GM23338 (cell line): ENCODE results near the gene COA1. TPM values are rescaled to one million over a fixed set of nuclear protein-coding genes. Genes with fewer than 3 reads are reported as not detected.

Experiments used
- ATAC-seq: fragments of 200-7000 bp; cut with Tn5 transposase; 3 replicates; pipeline ENCODE4 v1.9.1; 2020
- DNase-seq: peaks from one replicate; pipeline ENCODE4 v3.0.0-alpha.2; 2015; ENCODE audit warnings: low spot score
- H2AFZ ChIP-seq: fragments of 200-600 bp; sonication (generic); 2 replicates; pipeline ENCODE4 v1.8.0; 2016; ENCODE audit warnings: antibody characterized with exemption, mild to moderate bottlenecking, moderate library complexity
- H3F3A ChIP-seq: fragments of 200-600 bp; sonication (generic); replicated peaks from 2 replicates; pipeline ENCODE4 v1.8.0; 2017; ENCODE audit warnings: antibody characterized with exemption, mixed run types, low read depth
- H3K27ac ChIP-seq: fragments of 200-600 bp; sonication (generic); 2 replicates; pipeline ENCODE4 v1.6.1; 2016; ENCODE audit warnings: low read depth
- H3K27me3 ChIP-seq: fragments of 200-600 bp; sonication (generic); 2 replicates; pipeline ENCODE4 v1.8.0; 2016; ENCODE audit warnings: mild to moderate bottlenecking, mixed run types, moderate library complexity; ENCODE audit not compliant: insufficient read depth
- H3K36me3 ChIP-seq: fragments of 200-600 bp; sonication (generic); 2 replicates; pipeline ENCODE4 v1.8.0; 2016; ENCODE audit warnings: mild to moderate bottlenecking; ENCODE audit not compliant: insufficient read depth
- H3K4me1 ChIP-seq: fragments of 200-600 bp; sonication (generic); 2 replicates; pipeline ENCODE4 v1.8.0; 2016; ENCODE audit warnings: mild to moderate bottlenecking, moderate library complexity; ENCODE audit not compliant: insufficient read depth
- H3K4me2 ChIP-seq: fragments of 200-600 bp; sonication (generic); 2 replicates; pipeline ENCODE4 v1.7.1; 2017; ENCODE audit warnings: mixed run types
- H3K4me3 ChIP-seq: fragments of 200-600 bp; sonication (generic); 2 replicates; pipeline ENCODE4 v1.6.1; 2016; ENCODE audit warnings: mixed run types
- H3K79me2 ChIP-seq: fragments of 200-600 bp; sonication (generic); replicated peaks from 2 replicates; pipeline ENCODE4 v1.8.0; 2017; ENCODE audit warnings: mild to moderate bottlenecking; ENCODE audit not compliant: insufficient read depth
- H3K9me2 ChIP-seq: fragments of 200-600 bp; sonication (generic); 2 replicates; pipeline ENCODE4 v1.8.0; 2017; ENCODE audit not compliant: insufficient read depth
- H4K20me1 ChIP-seq: fragments of 200-600 bp; sonication (generic); replicated peaks from 2 replicates; pipeline ENCODE4 v1.8.0; 2017; ENCODE audit warnings: mild to moderate bottlenecking; ENCODE audit not compliant: insufficient read depth
- H3K27ac Mint-ChIP-seq: 2 replicates; pipeline ENCODE4 v1.8.0; 2020; ENCODE audit warnings: inconsistent platforms, mild to moderate bottlenecking, moderate library complexity, mixed read lengths
- H3K27me3 Mint-ChIP-seq: 3 replicates; pipeline ENCODE4 v1.8.0; 2022; ENCODE audit warnings: low read depth, mild to moderate bottlenecking, moderate library complexity, mixed read lengths, inconsistent platforms; ENCODE audit not compliant: insufficient read depth, poor library complexity
- H3K36me3 Mint-ChIP-seq: 3 replicates; pipeline ENCODE4 v1.8.0; 2021; ENCODE audit warnings: low read depth, mild to moderate bottlenecking, inconsistent platforms, moderate library complexity, mixed read lengths
- H3K4me1 Mint-ChIP-seq: 3 replicates; pipeline ENCODE4 v1.8.0; 2020; ENCODE audit warnings: mild to moderate bottlenecking, inconsistent platforms, mixed read lengths
- H3K4me3 Mint-ChIP-seq: 3 replicates; pipeline ENCODE4 v1.8.0; 2021; ENCODE audit warnings: moderate library complexity, mild to moderate bottlenecking, inconsistent platforms, mixed read lengths
- H3K9me3 Mint-ChIP-seq: 3 replicates; pipeline ENCODE4 v1.8.0; 2020; ENCODE audit warnings: moderate library complexity, mild to moderate bottlenecking, inconsistent platforms, mixed read lengths
- CREB1 ChIP-seq: fragments of 250-450 bp; sonication (Bioruptor Pico); IDR thresholded peaks from 2 replicates; pipeline ENCODE4 v1.5.0; 2020; ENCODE audit warnings: low read depth, mild to moderate bottlenecking, moderate library complexity
- EZH2 ChIP-seq: fragments of 200-600 bp; sonication (generic); IDR thresholded peaks from one replicate; pipeline ENCODE4 v1.8.0; 2017; ENCODE audit warnings: antibody characterized with exemption, mild to moderate bottlenecking, low read depth; ENCODE audit not compliant: unreplicated experiment
- JUNB ChIP-seq: IDR thresholded peaks from one replicate; pipeline ENCODE4 v1.6.1; 2016; ENCODE audit warnings: antibody characterized with exemption; ENCODE audit not compliant: unreplicated experiment
- POLR2AphosphoS5 ChIP-seq: IDR thresholded peaks from 2 replicates; pipeline ENCODE4 v1.6.1; 2016; ENCODE audit warnings: antibody characterized with exemption, low read depth
- STAT1 ChIP-seq: IDR thresholded peaks from one replicate; pipeline ENCODE4 v1.6.1; 2016; ENCODE audit warnings: antibody characterized with exemption; ENCODE audit not compliant: unreplicated experiment
- ZNF114 ChIP-seq: fragments of 250-450 bp; sonication (Bioruptor Pico); IDR thresholded peaks from 2 replicates; pipeline ENCODE4 v1.5.0; 2020; ENCODE audit warnings: mild to moderate bottlenecking, moderate library complexity
- polyA plus RNA-seq: library from polyadenylated mRNA; unstranded; fragments of >200 nt; fragmentation: Nextera tagmentation; extraction: Ambion mirVana; gene quantifications from 2 replicates; pipeline ENCODE4 v1.2.1, GENCODE V29; 2016
- total RNA-seq: library from RNA; depleted of rRNA; stranded (reverse); fragments of >200 nt; shearing (Covaris generic); gene quantifications from 2 replicates; pipeline ENCODE4 v1.2.3, GENCODE V29; 2014
- TF ChIP-seq, protein P1 (sequence below), 2 experiments: fragments of 200-600 bp in 1 of 2; sonication (generic) in 1 of 2; conservative IDR thresholded peaks; 2 replicates each; pipeline versions ENCODE4 v1.5.1 to v1.6.1; 2016 to 2017; ENCODE audit warnings: antibody characterized with exemption in 2 of 2, low read depth in 2 of 2, mild to moderate bottlenecking in 2 of 2, moderate library complexity in 1 of 2
- TF ChIP-seq, protein P2 (sequence below): IDR thresholded peaks from 2 replicates; pipeline ENCODE4 v1.6.1; 2016; ENCODE audit warnings: antibody characterized with exemption
- TF ChIP-seq, protein P3 (sequence below): fragments of 250-450 bp; sonication (Bioruptor Pico); IDR thresholded peaks from 2 replicates; pipeline ENCODE4 v1.5.0; 2020; ENCODE audit warnings: mild to moderate bottlenecking, moderate library complexity

The COA1 gene
- total and polyA plus RNA-seq, 2 experiments from 2014 or later = 156 to 158 TPM

DNA sequence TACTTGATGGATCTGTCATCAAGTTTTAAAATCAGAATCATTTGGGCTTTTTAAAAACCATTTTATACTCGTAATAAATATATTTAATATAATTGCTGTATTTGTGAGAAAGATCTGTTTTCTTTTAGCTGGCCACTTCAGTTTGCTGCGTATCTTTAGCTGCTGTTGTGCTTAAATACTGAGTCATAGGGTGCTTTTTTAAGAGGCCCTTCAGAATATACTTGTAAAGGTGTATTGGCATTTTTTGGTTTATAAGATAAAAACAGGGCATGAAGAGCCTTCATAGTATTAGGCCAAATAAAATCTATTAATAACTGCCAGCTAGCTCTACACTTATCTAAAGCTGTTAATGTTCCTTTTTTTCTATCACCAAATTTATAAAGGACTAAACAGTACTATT lies 102.6 kb downstream of the COA1 start:
- H3K27ac Mint-ChIP-seq = no peak overlapping the region
- Histone ChIP-seq H3K4me2 (no peak overlapping the region), H2AFZ (no peak overlapping the region), H3K4me1 (peaks cover 14% of the 10 kb centered on the region), H3K79me2 (no peaks in the 10 kb centered on the region), H3K36me3 (no peaks in the 10 kb centered on the region; the same call in 1 of the 2 replicates), H3K27ac (no peak overlapping the region), H3K4me3 (no peak overlapping the region), H3F3A (no peaks in the 10 kb centered on the region), H4K20me1 (no peaks in the 10 kb centered on the region), H3K9me2 (no peaks in the 10 kb centered on the region), H3K27me3 (no peaks in the 10 kb centered on the region)
- peaks cover 21% of the 10 kb centered on the region for H3K36me3 Mint-ChIP-seq
- ATAC-seq (no peak), DNase-seq (no peak)
- peaks cover 5% of the 10 kb centered on the region for H3K27me3 Mint-ChIP-seq
- H3K9me3 Mint-ChIP-seq = no peaks in the 10 kb centered on the region
- H3K4me3 Mint-ChIP-seq = no peak overlapping the region
- peaks cover 12% of the 10 kb centered on the region; the same call in 2 of the 3 replicates for H3K4me1 Mint-ChIP-seq
- no peak for TF ChIP-seq STAT1
- no peak for TF ChIP-seq JUNB
- no peak for TF ChIP-seq CREB1 (CRISPR knock-in tag)
- no peak for TF ChIP-seq EZH2
- TF ChIP-seq, protein P1, sequence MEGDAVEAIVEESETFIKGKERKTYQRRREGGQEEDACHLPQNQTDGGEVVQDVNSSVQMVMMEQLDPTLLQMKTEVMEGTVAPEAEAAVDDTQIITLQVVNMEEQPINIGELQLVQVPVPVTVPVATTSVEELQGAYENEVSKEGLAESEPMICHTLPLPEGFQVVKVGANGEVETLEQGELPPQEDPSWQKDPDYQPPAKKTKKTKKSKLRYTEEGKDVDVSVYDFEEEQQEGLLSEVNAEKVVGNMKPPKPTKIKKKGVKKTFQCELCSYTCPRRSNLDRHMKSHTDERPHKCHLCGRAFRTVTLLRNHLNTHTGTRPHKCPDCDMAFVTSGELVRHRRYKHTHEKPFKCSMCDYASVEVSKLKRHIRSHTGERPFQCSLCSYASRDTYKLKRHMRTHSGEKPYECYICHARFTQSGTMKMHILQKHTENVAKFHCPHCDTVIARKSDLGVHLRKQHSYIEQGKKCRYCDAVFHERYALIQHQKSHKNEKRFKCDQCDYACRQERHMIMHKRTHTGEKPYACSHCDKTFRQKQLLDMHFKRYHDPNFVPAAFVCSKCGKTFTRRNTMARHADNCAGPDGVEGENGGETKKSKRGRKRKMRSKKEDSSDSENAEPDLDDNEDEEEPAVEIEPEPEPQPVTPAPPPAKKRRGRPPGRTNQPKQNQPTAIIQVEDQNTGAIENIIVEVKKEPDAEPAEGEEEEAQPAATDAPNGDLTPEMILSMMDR (conservative IDR thresholded peaks at IDR 0.05; ENCODE audit: low read depth in 2 of 2) = no peak
- TF ChIP-seq, protein P2, sequence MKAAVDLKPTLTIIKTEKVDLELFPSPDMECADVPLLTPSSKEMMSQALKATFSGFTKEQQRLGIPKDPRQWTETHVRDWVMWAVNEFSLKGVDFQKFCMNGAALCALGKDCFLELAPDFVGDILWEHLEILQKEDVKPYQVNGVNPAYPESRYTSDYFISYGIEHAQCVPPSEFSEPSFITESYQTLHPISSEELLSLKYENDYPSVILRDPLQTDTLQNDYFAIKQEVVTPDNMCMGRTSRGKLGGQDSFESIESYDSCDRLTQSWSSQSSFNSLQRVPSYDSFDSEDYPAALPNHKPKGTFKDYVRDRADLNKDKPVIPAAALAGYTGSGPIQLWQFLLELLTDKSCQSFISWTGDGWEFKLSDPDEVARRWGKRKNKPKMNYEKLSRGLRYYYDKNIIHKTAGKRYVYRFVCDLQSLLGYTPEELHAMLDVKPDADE = no peak
- TF ChIP-seq POLR2AphosphoS5 = no peak
- no peak for TF ChIP-seq ZNF114
- TF ChIP-seq, protein P3, sequence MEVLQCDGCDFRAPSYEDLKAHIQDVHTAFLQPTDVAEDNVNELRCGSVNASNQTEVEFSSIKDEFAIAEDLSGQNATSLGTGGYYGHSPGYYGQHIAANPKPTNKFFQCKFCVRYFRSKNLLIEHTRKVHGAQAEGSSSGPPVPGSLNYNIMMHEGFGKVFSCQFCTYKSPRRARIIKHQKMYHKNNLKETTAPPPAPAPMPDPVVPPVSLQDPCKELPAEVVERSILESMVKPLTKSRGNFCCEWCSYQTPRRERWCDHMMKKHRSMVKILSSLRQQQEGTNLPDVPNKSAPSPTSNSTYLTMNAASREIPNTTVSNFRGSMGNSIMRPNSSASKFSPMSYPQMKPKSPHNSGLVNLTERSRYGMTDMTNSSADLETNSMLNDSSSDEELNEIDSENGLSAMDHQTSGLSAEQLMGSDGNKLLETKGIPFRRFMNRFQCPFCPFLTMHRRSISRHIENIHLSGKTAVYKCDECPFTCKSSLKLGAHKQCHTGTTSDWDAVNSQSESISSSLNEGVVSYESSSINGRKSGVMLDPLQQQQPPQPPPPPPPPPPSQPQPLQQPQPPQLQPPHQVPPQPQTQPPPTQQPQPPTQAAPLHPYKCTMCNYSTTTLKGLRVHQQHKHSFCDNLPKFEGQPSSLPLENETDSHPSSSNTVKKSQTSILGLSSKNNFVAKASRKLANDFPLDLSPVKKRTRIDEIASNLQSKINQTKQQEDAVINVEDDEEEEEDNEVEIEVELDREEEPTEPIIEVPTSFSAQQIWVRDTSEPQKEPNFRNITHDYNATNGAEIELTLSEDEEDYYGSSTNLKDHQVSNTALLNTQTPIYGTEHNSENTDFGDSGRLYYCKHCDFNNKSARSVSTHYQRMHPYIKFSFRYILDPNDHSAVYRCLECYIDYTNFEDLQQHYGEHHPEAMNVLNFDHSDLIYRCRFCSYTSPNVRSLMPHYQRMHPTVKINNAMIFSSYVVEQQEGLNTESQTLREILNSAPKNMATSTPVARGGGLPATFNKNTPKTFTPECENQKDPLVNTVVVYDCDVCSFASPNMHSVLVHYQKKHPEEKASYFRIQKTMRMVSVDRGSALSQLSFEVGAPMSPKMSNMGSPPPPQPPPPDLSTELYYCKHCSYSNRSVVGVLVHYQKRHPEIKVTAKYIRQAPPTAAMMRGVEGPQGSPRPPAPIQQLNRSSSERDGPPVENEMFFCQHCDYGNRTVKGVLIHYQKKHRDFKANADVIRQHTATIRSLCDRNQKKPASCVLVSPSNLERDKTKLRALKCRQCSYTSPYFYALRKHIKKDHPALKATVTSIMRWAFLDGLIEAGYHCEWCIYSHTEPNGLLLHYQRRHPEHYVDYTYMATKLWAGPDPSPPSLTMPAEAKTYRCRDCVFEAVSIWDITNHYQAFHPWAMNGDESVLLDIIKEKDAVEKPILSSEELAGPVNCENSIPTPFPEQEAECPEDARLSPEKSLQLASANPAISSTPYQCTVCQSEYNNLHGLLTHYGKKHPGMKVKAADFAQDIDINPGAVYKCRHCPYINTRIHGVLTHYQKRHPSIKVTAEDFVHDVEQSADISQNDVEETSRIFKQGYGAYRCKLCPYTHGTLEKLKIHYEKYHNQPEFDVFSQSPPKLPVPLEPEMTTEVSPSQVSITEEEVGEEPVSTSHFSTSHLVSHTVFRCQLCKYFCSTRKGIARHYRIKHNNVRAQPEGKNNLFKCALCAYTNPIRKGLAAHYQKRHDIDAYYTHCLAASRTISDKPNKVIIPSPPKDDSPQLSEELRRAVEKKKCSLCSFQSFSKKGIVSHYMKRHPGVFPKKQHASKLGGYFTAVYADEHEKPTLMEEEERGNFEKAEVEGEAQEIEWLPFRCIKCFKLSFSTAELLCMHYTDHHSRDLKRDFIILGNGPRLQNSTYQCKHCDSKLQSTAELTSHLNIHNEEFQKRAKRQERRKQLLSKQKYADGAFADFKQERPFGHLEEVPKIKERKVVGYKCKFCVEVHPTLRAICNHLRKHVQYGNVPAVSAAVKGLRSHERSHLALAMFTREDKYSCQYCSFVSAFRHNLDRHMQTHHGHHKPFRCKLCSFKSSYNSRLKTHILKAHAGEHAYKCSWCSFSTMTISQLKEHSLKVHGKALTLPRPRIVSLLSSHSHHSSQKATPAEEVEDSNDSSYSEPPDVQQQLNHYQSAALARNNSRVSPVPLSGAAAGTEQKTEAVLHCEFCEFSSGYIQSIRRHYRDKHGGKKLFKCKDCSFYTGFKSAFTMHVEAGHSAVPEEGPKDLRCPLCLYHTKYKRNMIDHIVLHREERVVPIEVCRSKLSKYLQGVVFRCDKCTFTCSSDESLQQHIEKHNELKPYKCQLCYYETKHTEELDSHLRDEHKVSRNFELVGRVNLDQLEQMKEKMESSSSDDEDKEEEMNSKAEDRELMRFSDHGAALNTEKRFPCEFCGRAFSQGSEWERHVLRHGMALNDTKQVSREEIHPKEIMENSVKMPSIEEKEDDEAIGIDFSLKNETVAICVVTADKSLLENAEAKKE (CRISPR knock-in tag) = no peak
